ENCODE measurements around the gene ZBTB11. TPM values are rescaled to one million over a fixed set of nuclear protein-coding genes. Genes with fewer than 3 reads are reported as not detected.
"Not testable (repeated sequence)": the region's sequence is repeated elsewhere in the genome, so short reads cannot be mapped to it uniquely, and the experiment has no call there.

The ZBTB11 gene
- total and polyA plus RNA-seq, 11 donors, result 4.6 to 12.9 (median 9.8) TPM

DNA sequence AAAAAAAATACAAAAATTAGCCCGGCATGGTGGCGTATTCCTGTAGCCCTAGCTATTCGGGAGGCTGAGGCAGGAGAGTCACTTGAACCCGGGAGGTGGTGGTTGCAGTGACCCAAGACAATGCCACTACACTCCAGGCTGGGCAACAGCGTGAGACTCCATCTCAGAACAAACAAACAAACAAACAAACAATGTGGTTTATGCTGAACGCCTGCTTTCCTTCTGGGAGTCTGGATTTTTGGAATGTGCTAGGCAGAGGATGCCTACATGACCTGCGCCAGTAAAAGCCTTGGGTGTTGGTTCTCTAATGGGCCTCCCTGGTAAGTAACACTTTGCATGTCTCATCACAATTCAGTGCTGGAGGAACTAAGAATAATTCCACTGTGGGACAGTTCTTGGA, 59.5 kb downstream of the ZBTB11 start:
- Histone ChIP-seq H3K4me1 (no peaks in the 10 kb centered on the region), H3K27ac (no peak overlapping the region), H3K4me3 (no peak overlapping the region), H3K36me3 (no peaks in the 10 kb centered on the region), H3K27me3 (no peaks in the 10 kb centered on the region), H3K9me3 (peaks cover 0 to 3% (median 0%) of the 10 kb centered on the region in 12 donors)
- ATAC-seq (no peak), DNase-seq (no peak)
- intact Hi-C loops (cut with DNase I), result no loop called here
- WGBS, 4 donors, result 87 to 94% (median 88%) methylated on average over 7 of the region's 7 CpGs
- TF ChIP-seq CTCF (IDR thresholded peaks at IDR 0.05), result no peak
- no peak for TF ChIP-seq POLR2A (IDR thresholded peaks at IDR 0.05)

- Histone ChIP-seq H3K4me3 (no peak overlapping the region), H3K27me3 (no peaks in the 10 kb centered on the region), H3K4me1 (no peaks in the 10 kb centered on the region), H3K9me3 (peaks cover 0 to 3% (median 0%) of the 10 kb centered on the region in 12 donors), H3K36me3 (no peaks in the 10 kb centered on the region), H3K27ac (no peak overlapping the region)
- no peak for DNase-seq
- no peak for ATAC-seq
- TF ChIP-seq CTCF (IDR thresholded peaks at IDR 0.05) (no peak), POLR2A (IDR thresholded peaks at IDR 0.05) (no peak)
- intact Hi-C loops (cut with DNase I), result no loop called here
- WGBS, 4 donors, result 92 to 94% (median 93%) methylated on average over 6 of the region's 6 CpGs
These were observed 61.4 kb downstream of the ZBTB11 start for GRCh38 chr3:101615525-101615924.

DNA sequence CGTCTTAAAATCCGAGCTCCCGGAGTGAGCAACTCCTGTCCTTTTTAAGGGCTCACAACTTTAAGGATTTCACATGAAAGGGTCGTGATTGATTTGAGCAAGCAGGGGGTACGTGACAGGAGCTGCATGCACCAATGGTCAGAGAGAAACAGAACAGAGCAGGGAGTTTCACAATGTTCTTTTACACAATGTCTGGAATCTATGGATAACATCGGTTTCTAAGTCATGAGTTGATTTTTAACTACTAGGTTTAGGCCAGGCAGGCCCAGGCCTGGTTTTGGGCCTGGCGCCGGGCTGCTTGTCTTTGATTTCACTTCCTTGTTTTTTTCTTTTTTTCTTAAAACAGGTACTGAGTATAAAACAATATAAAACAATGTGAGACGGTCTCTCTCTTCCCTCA, 63.9 kb downstream of the ZBTB11 start:
- DNase-seq; H3K36me3 ChIP-seq; H3K4me3 ChIP-seq; intact Hi-C loops (cut with DNase I); ATAC-seq; H3K9me3 ChIP-seq; H3K27ac ChIP-seq; H3K27me3 ChIP-seq; H3K4me1 ChIP-seq: not testable (repeated sequence)
- 80 to 88% (median 88%) methylated on average over 8 to 9 of the region's 9 CpGs for WGBS, 4 donors

DNA sequence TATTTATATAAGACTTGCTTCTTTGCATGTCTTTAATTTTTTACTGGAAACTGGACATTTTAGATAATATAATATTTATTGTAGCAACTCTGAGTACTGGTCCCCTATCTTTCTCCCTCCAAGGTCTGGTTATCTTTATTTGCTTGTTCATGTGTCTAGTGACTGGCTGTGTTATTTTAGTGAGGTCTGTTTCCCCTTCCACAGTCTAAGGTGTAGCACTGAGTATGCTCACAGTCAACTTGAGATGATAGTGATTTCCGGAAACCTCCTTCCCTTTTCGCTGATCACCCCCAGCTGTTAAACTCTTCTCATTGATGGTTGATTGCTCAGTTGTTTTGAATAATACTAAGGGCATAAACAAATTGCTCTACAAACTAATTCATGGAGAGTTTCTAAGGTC, 65.9 kb downstream of the ZBTB11 start:
- WGBS, 4 donors, result 68 to 79% (median 75%) methylated on average over 2 of the region's 2 CpGs
- H3K4me1 ChIP-seq, result no peaks in the 10 kb centered on the region
- DNase-seq (no peak), ATAC-seq (no peak)
- TF ChIP-seq POLR2A (IDR thresholded peaks at IDR 0.05) (no peak), CTCF (IDR thresholded peaks at IDR 0.05) (no peak)
- no peaks in the 10 kb centered on the region for H3K9me3 ChIP-seq
- H3K27me3 ChIP-seq, result no peaks in the 10 kb centered on the region
- no peak overlapping the region for H3K4me3 ChIP-seq
- intact Hi-C loops (cut with DNase I), result no loop called here
- H3K27ac ChIP-seq, result no peak overlapping the region
- no peaks in the 10 kb centered on the region for H3K36me3 ChIP-seq

- ATAC-seq; H3K4me3 ChIP-seq; H3K36me3 ChIP-seq; DNase-seq; H3K27ac ChIP-seq; H3K4me1 ChIP-seq; H3K27me3 ChIP-seq; intact Hi-C loops (cut with DNase I); H3K9me3 ChIP-seq: not testable (repeated sequence)
- 74 to 85% (median 81%) methylated on average over 10 of the region's 10 CpGs for WGBS, 4 donors
These were observed 71.5 kb downstream of the ZBTB11 start for GRCh38 chr3:101605398-101605797.
